HEK293T (cell line): ENCODE measurements around the gene SPEG.

Source experiments
- CTCF ChIA-PET: fragments of 350-600 bp; formaldehyde crosslinking; extraction: SDS; loops from one replicate; lab custom pipeline; 2021; ENCODE audit warnings: antibody characterized with exemption, inconsistent platforms; lab: Yijun Ruan, JAX
- POLR2A ChIA-PET: fragments of 350-600 bp; formaldehyde crosslinking; extraction: SDS; loops from one replicate; lab custom pipeline; 2020; ENCODE audit warnings: antibody characterized with exemption, inconsistent platforms; lab: Yijun Ruan, JAX
- DNase-seq: peaks from one replicate; pipeline ENCODE4 v3.0.0; 2012; ENCODE audit warnings: mixed read lengths; ENCODE audit errors: extremely low spot score
- ARNT ChIP-seq: fragments of 450-650 bp; IDR thresholded peaks from 2 replicates; pipeline ENCODE4 v1.6.1; 2017; ENCODE audit warnings: mild to moderate bottlenecking
- BHLHE40 ChIP-seq: fragments of 450-650 bp; IDR thresholded peaks from 2 replicates; pipeline ENCODE4 v1.6.1; 2016; ENCODE audit warnings: mild to moderate bottlenecking, moderate library complexity, borderline replicate concordance
- CTBP1 ChIP-seq: fragments of 450-650 bp; IDR thresholded peaks from 2 replicates; pipeline ENCODE4 v1.6.1; 2016; ENCODE audit warnings: borderline replicate concordance
- ELF4 ChIP-seq: fragments of 450-650 bp; IDR thresholded peaks from 2 replicates; pipeline ENCODE4 v1.6.1; 2017; ENCODE audit warnings: antibody characterized with exemption
- FOXA1 ChIP-seq: fragments of 450-650 bp; IDR thresholded peaks from 2 replicates; pipeline ENCODE4 v1.6.1; 2016; ENCODE audit warnings: mild to moderate bottlenecking
- FOXK2 ChIP-seq: fragments of 450-650 bp; IDR thresholded peaks from 2 replicates; pipeline ENCODE4 v1.6.1; 2016; ENCODE audit warnings: mild to moderate bottlenecking
- FOXM1 ChIP-seq: fragments of 450-650 bp; IDR thresholded peaks from 2 replicates; pipeline ENCODE4 v1.6.1; 2017; ENCODE audit warnings: mild to moderate bottlenecking, borderline replicate concordance
- HDGF ChIP-seq: fragments of 450-650 bp; IDR thresholded peaks from 2 replicates; pipeline ENCODE4 v1.6.1; 2017; ENCODE audit warnings: antibody characterized with exemption, borderline replicate concordance
- L3MBTL2 ChIP-seq: fragments of 450-650 bp; conservative IDR thresholded peaks from 2 replicates; pipeline ENCODE4 v1.6.1; 2016; ENCODE audit warnings: mild to moderate bottlenecking
- LEF1 ChIP-seq: fragments of 450-650 bp; IDR thresholded peaks from 2 replicates; pipeline ENCODE4 v1.6.1; 2017; ENCODE audit warnings: mild to moderate bottlenecking, borderline replicate concordance
- NFRKB ChIP-seq: fragments of 450-650 bp; IDR thresholded peaks from 2 replicates; pipeline ENCODE4 v1.6.1; 2016; ENCODE audit warnings: mild to moderate bottlenecking, moderate library complexity
- PKNOX1 ChIP-seq: fragments of 450-650 bp; IDR thresholded peaks from 2 replicates; pipeline ENCODE4 v1.6.1; 2016
- SP1 ChIP-seq: fragments of 450-650 bp; IDR thresholded peaks from 2 replicates; pipeline ENCODE4 v1.6.1; 2017
- SUZ12 ChIP-seq: fragments of 450-650 bp; IDR thresholded peaks from 2 replicates; pipeline ENCODE4 v1.6.1; 2016; ENCODE audit warnings: mild to moderate bottlenecking
- ZNF384 ChIP-seq: fragments of 450-650 bp; IDR thresholded peaks from 2 replicates; pipeline ENCODE4 v1.6.1; 2016

The SPEG gene

DNA sequence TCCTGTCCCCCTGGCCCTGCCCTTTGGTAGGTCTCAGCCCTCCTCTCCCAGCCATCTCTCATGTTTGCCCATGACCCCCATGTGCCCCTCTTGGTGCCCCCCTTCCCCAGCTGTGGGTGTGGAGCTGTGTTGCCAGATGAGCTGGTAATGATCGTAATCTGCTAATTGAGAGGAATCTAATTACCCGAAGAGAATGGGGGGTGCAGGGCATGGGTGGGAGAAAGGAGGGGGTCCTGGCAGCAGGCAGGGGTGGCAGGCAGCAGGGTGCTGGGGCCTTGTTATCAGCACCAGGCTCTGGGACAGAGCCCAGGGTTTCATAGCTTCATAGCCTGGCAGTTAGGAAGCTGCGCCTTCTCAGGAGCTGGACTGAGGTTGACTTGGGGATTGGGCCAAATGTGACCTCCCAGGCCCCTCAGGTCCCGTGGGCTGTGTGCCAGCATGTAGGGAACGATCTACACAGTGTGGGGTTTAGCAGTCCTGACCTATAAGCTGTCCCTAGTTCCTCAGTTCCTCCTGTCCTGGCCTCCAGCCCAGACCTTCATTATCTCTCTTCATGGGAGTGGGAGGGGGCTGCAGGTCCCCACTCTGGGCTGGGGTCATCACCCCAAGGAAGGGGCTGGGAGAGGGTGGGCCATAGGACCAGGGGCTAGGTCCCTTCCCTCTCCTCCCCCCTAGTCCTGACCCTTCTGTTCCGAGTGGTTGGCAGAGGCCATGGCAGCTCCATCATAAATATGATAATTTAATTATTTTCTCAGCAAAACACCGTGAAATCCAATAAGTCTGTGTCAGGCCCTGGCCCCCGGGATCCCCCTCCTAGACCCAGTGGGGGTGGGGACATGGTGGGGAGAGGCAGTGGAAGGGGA, 73.2 kb downstream of the SPEG start:
- TF ChIP-seq HDGF (no peak), SP1 (no peak), SUZ12 (no peak), ELF4 (no peak), FOXA1 (no peak), ZNF384 (no peak), FOXK2 (no peak), FOXM1 (no peak), NFRKB (no peak), CTBP1 (no peak), ARNT (no peak)
- POLR2A ChIA-PET: interaction anchor here (5.0 kb wide), 1 partner anchor 9 kb away, joined by 41 read pairs; the partner anchor contains the start of gene GMPPA
- DNase-seq: no peak
- CTCF ChIA-PET: interaction anchor here (1.3 to 2.4 kb wide), 3 partner anchors 9 to 31 kb away, joined by 4 to 31 read pairs (median 5); partner anchors contain the start of gene GMPPA

DNA sequence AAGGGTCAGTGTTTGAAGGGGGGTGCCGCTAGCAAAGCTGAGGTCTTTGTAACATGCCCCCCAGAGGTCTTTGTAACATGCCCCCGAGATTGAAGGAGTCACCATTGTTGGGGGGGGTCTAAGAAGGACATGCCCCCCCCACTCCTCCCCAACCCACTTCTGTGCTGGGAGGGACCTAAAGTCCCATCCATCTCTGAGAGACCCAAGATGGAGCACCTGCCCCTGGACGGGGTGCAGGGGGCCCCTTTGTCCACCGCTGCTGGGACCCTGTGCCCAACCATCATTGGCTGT, 73.7 kb downstream of the SPEG start:
- no peak for DNase-seq
- ChIA-PET CTCF (interaction anchor here (1.3 to 2.4 kb wide), 3 partner anchors 9 to 32 kb away, joined by 4 to 31 read pairs (median 5); partner anchors contain the start of gene GMPPA), POLR2A (interaction anchor here (5.0 kb wide), 1 partner anchor 9 kb away, joined by 41 read pairs; the partner anchor contains the start of gene GMPPA)
- TF ChIP-seq SP1: no peak

DNA sequence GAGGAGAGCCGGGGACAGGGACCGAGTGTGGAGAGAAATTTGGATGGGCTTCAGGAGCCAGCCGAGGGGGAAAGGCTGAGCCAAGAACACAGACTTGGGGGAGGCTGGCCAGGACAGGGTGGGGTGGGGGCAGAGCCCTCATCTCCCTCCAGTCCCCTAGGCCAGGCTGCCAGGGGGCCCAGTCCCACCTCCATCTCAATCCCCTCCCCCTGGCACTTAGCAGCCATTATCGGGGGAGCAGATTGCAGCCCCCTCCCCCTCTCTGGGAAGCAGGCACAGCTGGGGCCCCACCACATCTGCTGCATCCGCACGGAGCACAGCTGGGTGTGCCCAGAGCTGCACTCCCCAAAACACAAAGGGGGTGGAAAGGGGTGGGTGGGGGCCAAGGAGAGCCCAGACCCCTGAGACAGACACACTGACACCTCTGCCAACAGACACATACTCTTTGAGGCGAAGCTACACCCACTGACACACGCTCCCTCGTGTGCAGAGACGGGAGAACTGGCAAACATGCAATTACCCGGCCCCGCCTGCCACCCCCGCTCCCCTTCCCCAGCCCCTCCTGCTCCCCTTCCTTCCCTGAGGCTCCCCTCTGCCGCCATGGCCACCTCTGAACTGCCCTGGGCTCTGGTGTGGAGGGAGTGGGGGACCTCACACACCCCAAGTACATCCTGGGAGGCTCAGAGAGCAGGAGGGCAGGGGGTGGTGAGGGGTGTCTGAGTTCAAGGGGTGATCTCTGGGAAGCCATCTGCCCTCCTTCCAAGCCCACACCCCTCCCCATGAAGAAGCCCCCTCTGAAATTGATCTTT, 74.5 kb downstream of the SPEG start:
- CTCF ChIA-PET: interaction anchor here (0.7 to 2.4 kb wide), 14 partner anchors 9 to 235 kb away, joined by 3 to 31 read pairs (median 5); partner anchors contain the start of gene GMPPA
- DNase-seq: no peak
- TF ChIP-seq L3MBTL2: no peak
- TF ChIP-seq LEF1: no peak
- no peak for TF ChIP-seq PKNOX1
- no peak for TF ChIP-seq ELF4
- no peak for TF ChIP-seq ARNT
- no peak for TF ChIP-seq NFRKB
- TF ChIP-seq FOXK2: no peak
- TF ChIP-seq SUZ12: no peak
- no peak for TF ChIP-seq HDGF
- TF ChIP-seq FOXA1: no peak
- no peak for TF ChIP-seq FOXM1
- TF ChIP-seq ZNF384: no peak
- TF ChIP-seq CTBP1: no peak
- no peak for TF ChIP-seq BHLHE40
- POLR2A ChIA-PET: interaction anchor here (1.0 to 5.0 kb wide), 5 partner anchors 8 to 35 kb away, joined by 3 to 41 read pairs (median 3); partner anchors contain the start of genes CHPF, GMPPA and TMEM198

DNA sequence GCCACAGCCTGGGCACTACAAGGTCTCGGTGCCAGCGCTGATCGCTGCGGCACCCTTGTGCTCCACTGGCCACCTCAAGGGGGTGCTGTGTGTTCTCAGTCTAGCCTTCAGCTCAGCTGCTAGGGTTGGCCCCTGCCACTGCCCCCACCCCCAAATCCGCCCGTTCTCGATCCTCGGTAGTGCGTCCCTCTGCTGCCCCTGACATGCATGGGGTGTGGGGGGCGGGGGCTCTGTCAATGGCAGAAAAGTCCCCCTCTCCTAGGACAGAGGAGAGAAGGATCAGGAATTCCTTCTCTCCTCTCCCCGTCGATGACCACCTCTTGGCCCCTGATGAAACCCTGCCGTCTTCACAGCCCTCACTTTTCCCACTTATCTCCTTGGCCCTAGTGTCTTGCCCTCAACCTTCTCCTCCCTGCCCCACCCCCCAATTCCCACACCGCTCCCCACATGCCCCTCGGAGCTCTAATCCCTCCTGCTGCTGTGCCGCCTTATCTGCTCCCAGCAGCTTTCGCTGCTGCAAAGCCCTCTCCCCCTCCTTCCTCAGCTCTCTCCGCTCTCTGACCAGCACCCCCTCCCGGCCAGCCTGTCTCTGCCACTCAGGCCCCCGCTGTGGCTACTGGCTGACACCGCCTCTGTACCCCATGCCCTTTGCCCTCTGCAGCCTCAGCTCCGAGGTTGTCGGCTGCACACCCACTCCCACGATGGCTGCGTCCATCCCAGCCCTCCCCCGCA, 75.3 kb downstream of the SPEG start:
- CTCF ChIA-PET: interaction anchor here (0.5 to 2.4 kb wide), 24 partner anchors 9 to 236 kb away, joined by 3 to 31 read pairs (median 4); partner anchors contain the start of gene GMPPA
- POLR2A ChIA-PET: interaction anchor here (0.9 to 5.0 kb wide), 6 partner anchors 9 to 34 kb away, joined by 3 to 41 read pairs (median 3); partner anchors contain the start of genes CHPF, GMPPA and TMEM198
- peak; percentile 70 for DNase-seq
- TF ChIP-seq PKNOX1 (peak; percentile 69), SUZ12 (no peak), FOXA1 (no peak)

- POLR2A ChIA-PET: interaction anchor here (0.9 to 5.0 kb wide), 5 partner anchors 11 to 33 kb away, joined by 3 to 41 read pairs (median 3); partner anchors contain the start of genes CHPF, GMPPA and TMEM198
- TF ChIP-seq L3MBTL2: no peak
- no peak for TF ChIP-seq FOXM1
- no peak for DNase-seq
- CTCF ChIA-PET: interaction anchor here (0.6 to 2.4 kb wide), 18 partner anchors 8 to 95 kb away, joined by 3 to 31 read pairs (median 4); partner anchors contain the start of gene GMPPA
Observed at GRCh38 chr2:219510512-219511135, 76.0 kb downstream of the SPEG start.
